Keratinocyte (primary cell): ENCODE results near the gene OSBPL1A.

Experiments used
- EZH2 ChIP-seq: IDR thresholded peaks from one replicate; pipeline ENCODE4 v1.6.1; 2012; ENCODE audit warnings: inconsistent platforms, mild to moderate bottlenecking, low read length, moderate library complexity
- TF ChIP-seq, protein P1 (sequence below), 3 experiments: IDR thresholded peaks in 1 of 3; conservative IDR thresholded peaks in 1 of 3; optimal IDR thresholded peaks in 1 of 3; 2 replicates in 2 of 3; 3 replicates in 1 of 3; pipeline versions ENCODE3 to v1.5.1; 2011; ENCODE audit warnings: low read length in 3 of 3, mild to moderate bottlenecking in 3 of 3, moderate library complexity in 2 of 3, control low read depth in 1 of 3, inconsistent platforms in 1 of 3; ENCODE audit not compliant: insufficient read depth in 2 of 3; ENCODE audit errors: extremely low read depth in 1 of 3

DNA sequence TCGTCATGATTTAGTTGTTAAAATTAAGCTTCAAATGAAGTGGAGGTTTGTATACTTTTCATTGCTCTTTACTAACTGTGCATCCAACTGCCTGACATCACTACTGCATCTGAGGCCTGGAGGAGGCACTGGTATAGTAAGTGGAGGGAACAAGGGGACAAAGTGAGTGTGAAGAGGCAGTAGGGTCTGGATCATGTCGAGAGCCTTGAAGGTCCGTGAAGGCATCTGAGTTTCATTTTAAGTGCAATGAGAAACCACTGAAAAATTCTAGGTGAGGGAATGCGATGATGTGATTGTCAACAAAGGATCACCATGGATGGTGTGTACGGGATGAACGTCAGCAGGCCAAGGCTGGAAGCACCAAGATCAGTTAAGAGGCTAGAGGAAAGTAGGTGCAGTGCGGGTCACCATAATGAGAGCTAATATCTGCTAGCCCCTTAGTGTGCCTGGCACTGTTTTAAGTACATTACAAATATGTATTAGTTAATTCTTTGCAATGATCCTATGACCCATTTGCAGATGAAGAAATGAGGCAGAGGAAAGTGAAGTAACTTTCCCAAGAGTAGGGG lies 162.7 kb downstream of the OSBPL1A start:
- TF ChIP-seq, protein P1, sequence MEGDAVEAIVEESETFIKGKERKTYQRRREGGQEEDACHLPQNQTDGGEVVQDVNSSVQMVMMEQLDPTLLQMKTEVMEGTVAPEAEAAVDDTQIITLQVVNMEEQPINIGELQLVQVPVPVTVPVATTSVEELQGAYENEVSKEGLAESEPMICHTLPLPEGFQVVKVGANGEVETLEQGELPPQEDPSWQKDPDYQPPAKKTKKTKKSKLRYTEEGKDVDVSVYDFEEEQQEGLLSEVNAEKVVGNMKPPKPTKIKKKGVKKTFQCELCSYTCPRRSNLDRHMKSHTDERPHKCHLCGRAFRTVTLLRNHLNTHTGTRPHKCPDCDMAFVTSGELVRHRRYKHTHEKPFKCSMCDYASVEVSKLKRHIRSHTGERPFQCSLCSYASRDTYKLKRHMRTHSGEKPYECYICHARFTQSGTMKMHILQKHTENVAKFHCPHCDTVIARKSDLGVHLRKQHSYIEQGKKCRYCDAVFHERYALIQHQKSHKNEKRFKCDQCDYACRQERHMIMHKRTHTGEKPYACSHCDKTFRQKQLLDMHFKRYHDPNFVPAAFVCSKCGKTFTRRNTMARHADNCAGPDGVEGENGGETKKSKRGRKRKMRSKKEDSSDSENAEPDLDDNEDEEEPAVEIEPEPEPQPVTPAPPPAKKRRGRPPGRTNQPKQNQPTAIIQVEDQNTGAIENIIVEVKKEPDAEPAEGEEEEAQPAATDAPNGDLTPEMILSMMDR (optimal IDR thresholded peaks at IDR 0.05 in 1 of 3, IDR thresholded peaks at IDR 0.05 in 1 of 3, conservative IDR thresholded peaks at IDR 0.05 in 1 of 3; ENCODE audit: extremely low read depth in 1 of 3, insufficient read depth in 2 of 3, low read length in 3 of 3): no peak
- no peak for TF ChIP-seq EZH2
